Mesenchymal stem cell (in vitro differentiated cells and primary cell): ENCODE measurements around the gene SERBP1.
A peak's percentile ranks its signal among the peaks of the same experiment; 100 is the strongest.
"Not testable (repeated sequence)": the region's sequence is repeated elsewhere in the genome, so short reads cannot be mapped to it uniquely, and the experiment has no call there.

Source experiments
- DNase-seq: peaks from one replicate; pipeline ENCODE4 v3.0.0-alpha.2; 2013
- H2AFZ ChIP-seq: one replicate; pipeline ENCODE4 v1.6.1; 2013; ENCODE audit warnings: low read depth, mild to moderate bottlenecking, control low read depth, inconsistent platforms, low read length, moderate library complexity
- H2AK5ac ChIP-seq: 2 replicates; pipeline ENCODE4 v1.6.1; 2013; ENCODE audit warnings: low read length, moderate library complexity, mild to moderate bottlenecking, inconsistent platforms; ENCODE audit not compliant: severe bottlenecking
- H2BK120ac ChIP-seq: one replicate; pipeline ENCODE4 v1.6.1; 2013; ENCODE audit warnings: low read depth, mild to moderate bottlenecking, inconsistent platforms, low read length, moderate library complexity
- H2BK12ac ChIP-seq, 2 experiments: one replicate each; pipeline ENCODE4 v1.6.1; 2013; ENCODE audit warnings: inconsistent platforms in 2 of 2, low read length in 2 of 2, mild to moderate bottlenecking in 2 of 2, moderate library complexity in 2 of 2, control low read depth in 1 of 2
- H2BK15ac ChIP-seq: one replicate; pipeline ENCODE4 v1.6.1; 2013; ENCODE audit warnings: mild to moderate bottlenecking, low read depth, inconsistent platforms; ENCODE audit not compliant: poor library complexity, severe bottlenecking
- H2BK5ac ChIP-seq: 2 replicates; pipeline ENCODE4 v1.6.1; 2013; ENCODE audit warnings: low read depth, mild to moderate bottlenecking, low read length, control low read depth, inconsistent platforms; ENCODE audit not compliant: poor library complexity, severe bottlenecking
- H3K14ac ChIP-seq, 2 experiments: one replicate each; pipeline ENCODE4 v1.6.1; 2013; ENCODE audit warnings: inconsistent platforms in 2 of 2, low read length in 2 of 2, control low read depth in 1 of 2, mild to moderate bottlenecking in 1 of 2, moderate library complexity in 1 of 2
- H3K18ac ChIP-seq, 2 experiments: one replicate each; pipeline ENCODE4 v1.6.1; 2013; ENCODE audit warnings: inconsistent platforms in 2 of 2, low read length in 2 of 2, control low read depth in 1 of 2, low read depth in 1 of 2, mild to moderate bottlenecking in 1 of 2
- H3K23ac ChIP-seq, 2 experiments: one replicate each; pipeline ENCODE4 v1.6.1; 2013; ENCODE audit warnings: inconsistent platforms in 2 of 2, low read length in 2 of 2, mild to moderate bottlenecking in 2 of 2, moderate library complexity in 2 of 2, control low read depth in 1 of 2
- H3K27ac ChIP-seq: 2 replicates; pipeline ENCODE4 v1.5.1; 2013; ENCODE audit warnings: mild to moderate bottlenecking, moderate library complexity, low read length, control low read depth, inconsistent platforms; ENCODE audit not compliant: poor library complexity, severe bottlenecking
- H3K27me3 ChIP-seq, 2 experiments: 2 replicates each; pipeline versions ENCODE4 v1.6.1 to v1.7.0; 2013; ENCODE audit warnings: low read length in 2 of 2, mild to moderate bottlenecking in 2 of 2, moderate library complexity in 2 of 2, control low read depth in 1 of 2, inconsistent platforms in 1 of 2; ENCODE audit not compliant: control insufficient read depth in 1 of 2, insufficient read depth in 1 of 2
- H3K36me3 ChIP-seq, 2 experiments: 2 replicates each; pipeline versions ENCODE4 v1.6.1 to v1.7.0; 2013; ENCODE audit warnings: low read length in 2 of 2, control low read depth in 1 of 2, inconsistent platforms in 1 of 2, low read depth in 1 of 2, mild to moderate bottlenecking in 1 of 2; ENCODE audit not compliant: insufficient read depth in 2 of 2, control insufficient read depth in 1 of 2
- H3K4ac ChIP-seq, 2 experiments: one replicate each; pipeline ENCODE4 v1.6.1; 2013; ENCODE audit warnings: inconsistent platforms in 2 of 2, low read length in 2 of 2, mild to moderate bottlenecking in 2 of 2, moderate library complexity in 2 of 2, control low read depth in 1 of 2, low read depth in 1 of 2
- H3K4me1 ChIP-seq: 2 replicates; pipeline ENCODE4 v1.6.1; 2013; ENCODE audit warnings: low read depth, low read length, control low read depth; ENCODE audit not compliant: control insufficient read depth, insufficient read depth
- H3K4me2 ChIP-seq: 2 replicates; pipeline ENCODE4 v1.6.1; 2013; ENCODE audit warnings: low read length, mild to moderate bottlenecking, inconsistent platforms; ENCODE audit not compliant: poor library complexity, severe bottlenecking
- H3K4me3 ChIP-seq, 2 experiments: 2 replicates each; pipeline versions ENCODE4 v1.5.1 to v1.7.0; 2013; ENCODE audit warnings: low read length in 2 of 2, mild to moderate bottlenecking in 2 of 2, control low read depth in 1 of 2, low read depth in 1 of 2; ENCODE audit not compliant: insufficient read depth in 1 of 2
- H3K79me1 ChIP-seq: replicated peaks from 2 replicates; pipeline ENCODE4 v1.6.1; 2013; ENCODE audit warnings: mild to moderate bottlenecking, control low read depth, low read length, inconsistent platforms; ENCODE audit not compliant: poor library complexity, severe bottlenecking
- H3K9ac ChIP-seq: 2 replicates; pipeline ENCODE4 v1.7.0; 2013; ENCODE audit warnings: mild to moderate bottlenecking, low read length, moderate library complexity
- H3K9me3 ChIP-seq: 2 replicates; pipeline ENCODE4 v1.7.0; 2013; ENCODE audit warnings: mild to moderate bottlenecking, low read length; ENCODE audit not compliant: control insufficient read depth
- H4K8ac ChIP-seq: one replicate; pipeline ENCODE4 v1.6.1; 2013; ENCODE audit warnings: inconsistent platforms, mild to moderate bottlenecking, low read length, moderate library complexity
- H4K91ac ChIP-seq: one replicate; pipeline ENCODE4 v1.6.1; 2013; ENCODE audit warnings: mild to moderate bottlenecking, low read length, inconsistent platforms
- WGBS: methylation state at CpG from one replicate; pipeline ENCODE4 v1.1.7; 2013; ENCODE audit warnings: mixed read lengths; 5-methylcytosine and 5-hydroxymethylcytosine counted together

Gene SERBP1

GRCh38 chr1:67404212-67404620 is 26.0 kb downstream of the SERBP1 start:
- Histone ChIP-seq H3K14ac (no peak overlapping the region), H3K4ac (no peak overlapping the region), H3K9me3 (no peaks in the 10 kb centered on the region), H3K23ac (no peak overlapping the region), H3K36me3 (peaks cover 5 to 28% of the 10 kb centered on the region in 2 experiments), H2BK5ac (no peak overlapping the region), H4K91ac (no peak overlapping the region), H3K9ac (no peak overlapping the region), H2BK12ac (no peak overlapping the region), H3K4me1 (peaks cover 2% of the 10 kb centered on the region), H2BK120ac (no peak overlapping the region), H3K18ac (no peak overlapping the region), H3K27me3 (no peaks in the 10 kb centered on the region), H2AFZ (no peak overlapping the region), H3K27ac (no peak overlapping the region), H2BK15ac (no peak overlapping the region), H3K79me1 (peaks cover 6% of the 10 kb centered on the region), H4K8ac (no peak overlapping the region), H3K4me2 (no peak overlapping the region), H3K4me3 (no peak overlapping the region), H2AK5ac (no peak overlapping the region)
- DNase-seq = peak; percentile 39
- 65% methylated on average over 4 of the region's 5 CpGs for WGBS

- no peak overlapping the region for H2AFZ ChIP-seq
- H2BK15ac ChIP-seq = no peak overlapping the region
- H3K14ac ChIP-seq = no peak overlapping the region
- peaks cover 0 to 26% of the 10 kb centered on the region in 2 experiments for H3K36me3 ChIP-seq
- H3K23ac ChIP-seq = no peak overlapping the region
- H4K8ac ChIP-seq = no peak overlapping the region
- no peak for DNase-seq
- no peak overlapping the region for H3K4ac ChIP-seq
- 94% methylated on average over 6 of the region's 6 CpGs for WGBS
- H2BK5ac ChIP-seq = no peak overlapping the region
- no peak overlapping the region for H3K9ac ChIP-seq
- H3K27ac ChIP-seq = no peak overlapping the region
- H2BK12ac ChIP-seq = no peak overlapping the region
- H3K4me3 ChIP-seq = no peak overlapping the region
- peaks cover 2% of the 10 kb centered on the region for H3K79me1 ChIP-seq
- peaks cover 2% of the 10 kb centered on the region for H3K4me1 ChIP-seq
- H2BK120ac ChIP-seq = no peak overlapping the region
- H3K18ac ChIP-seq = no peak overlapping the region
- no peaks in the 10 kb centered on the region for H3K9me3 ChIP-seq
- H2AK5ac ChIP-seq = no peak overlapping the region
- no peaks in the 10 kb centered on the region for H3K27me3 ChIP-seq
- no peak overlapping the region for H3K4me2 ChIP-seq
- no peak overlapping the region for H4K91ac ChIP-seq
Measured at GRCh38 chr1:67401443-67401842, 28.8 kb downstream of the SERBP1 start.

- H2BK12ac ChIP-seq, H3K9me3 ChIP-seq, H3K23ac ChIP-seq, H2BK15ac ChIP-seq, H3K4me2 ChIP-seq, H3K27me3 ChIP-seq, H3K9ac ChIP-seq, H3K4ac ChIP-seq, H2BK120ac ChIP-seq, H3K27ac ChIP-seq, H3K14ac ChIP-seq, H3K4me1 ChIP-seq, H4K8ac ChIP-seq, H2AK5ac ChIP-seq, H3K18ac ChIP-seq, DNase-seq, H3K79me1 ChIP-seq, H3K4me3 ChIP-seq, H4K91ac ChIP-seq, H2BK5ac ChIP-seq, H2AFZ ChIP-seq: not testable (repeated sequence)
- 97% methylated on average over 11 of the region's 12 CpGs for WGBS
- H3K36me3 ChIP-seq = peaks cover 4 to 26% of the 10 kb centered on the region in 2 experiments
Measured at GRCh38 chr1:67400029-67400786, 30.0 kb downstream of the SERBP1 start.

- Histone ChIP-seq H3K9me3 (no peaks in the 10 kb centered on the region), H2AFZ (no peak overlapping the region), H3K4ac (no peak overlapping the region), H2BK12ac (no peak overlapping the region), H3K4me3 (no peak overlapping the region), H2AK5ac (no peak overlapping the region), H3K14ac (no peak overlapping the region), H4K91ac (no peak overlapping the region), H2BK5ac (no peak overlapping the region), H3K9ac (no peak overlapping the region), H3K79me1 (peaks cover 2% of the 10 kb centered on the region), H2BK120ac (no peak overlapping the region), H2BK15ac (no peak overlapping the region), H4K8ac (no peak overlapping the region), H3K27ac (no peak overlapping the region), H3K23ac (no peak overlapping the region), H3K36me3 (peaks cover 8 to 23% of the 10 kb centered on the region in 2 experiments), H3K4me2 (no peak overlapping the region), H3K4me1 (peaks cover 2% of the 10 kb centered on the region), H3K27me3 (no peaks in the 10 kb centered on the region), H3K18ac (no peak overlapping the region)
- WGBS = 78% methylated on average over 4 of the region's 7 CpGs
- no peak for DNase-seq
Measured at GRCh38 chr1:67399199-67399993, 30.8 kb downstream of the SERBP1 start.
